ENCODE measurements around the gene TENM4. TPM values are rescaled to one million over a fixed set of nuclear protein-coding genes. Genes with fewer than 3 reads are reported as not detected.
A peak's percentile ranks its signal among the peaks of the same experiment; 100 is the strongest.

Gene TENM4
- total RNA-seq, 4 donors from 2014 or later, result 31.4 to 44.5 (median 38.0) TPM

GRCh38 chr11:79439410-79439885, 1.4 kb downstream of the TENM4 start:
- 3% methylated on average over 21 of the region's 24 CpGs for WGBS
- no peak for DNase-seq (ENCODE audit: low spot score in 2 of 2)
- Histone ChIP-seq H3K9me3 (no peaks in the 10 kb centered on the region), H3K27ac (peak overlapping the region; percentile 83), H3K4me3 (peak overlapping the region; percentile 71), H3K4me1 (peaks cover 52% of the 10 kb centered on the region), H3K36me3 (no peaks in the 10 kb centered on the region), H3K27me3 (peaks cover 56% of the 10 kb centered on the region)
- TF ChIP-seq POLR2AphosphoS5 (IDR thresholded peaks at IDR 0.05) (no peak), CTCF (IDR thresholded peaks at IDR 0.05) (no peak), POLR2A (IDR thresholded peaks at IDR 0.05) (no peak), EP300 (IDR thresholded peaks at IDR 0.05) (no peak)

DNA sequence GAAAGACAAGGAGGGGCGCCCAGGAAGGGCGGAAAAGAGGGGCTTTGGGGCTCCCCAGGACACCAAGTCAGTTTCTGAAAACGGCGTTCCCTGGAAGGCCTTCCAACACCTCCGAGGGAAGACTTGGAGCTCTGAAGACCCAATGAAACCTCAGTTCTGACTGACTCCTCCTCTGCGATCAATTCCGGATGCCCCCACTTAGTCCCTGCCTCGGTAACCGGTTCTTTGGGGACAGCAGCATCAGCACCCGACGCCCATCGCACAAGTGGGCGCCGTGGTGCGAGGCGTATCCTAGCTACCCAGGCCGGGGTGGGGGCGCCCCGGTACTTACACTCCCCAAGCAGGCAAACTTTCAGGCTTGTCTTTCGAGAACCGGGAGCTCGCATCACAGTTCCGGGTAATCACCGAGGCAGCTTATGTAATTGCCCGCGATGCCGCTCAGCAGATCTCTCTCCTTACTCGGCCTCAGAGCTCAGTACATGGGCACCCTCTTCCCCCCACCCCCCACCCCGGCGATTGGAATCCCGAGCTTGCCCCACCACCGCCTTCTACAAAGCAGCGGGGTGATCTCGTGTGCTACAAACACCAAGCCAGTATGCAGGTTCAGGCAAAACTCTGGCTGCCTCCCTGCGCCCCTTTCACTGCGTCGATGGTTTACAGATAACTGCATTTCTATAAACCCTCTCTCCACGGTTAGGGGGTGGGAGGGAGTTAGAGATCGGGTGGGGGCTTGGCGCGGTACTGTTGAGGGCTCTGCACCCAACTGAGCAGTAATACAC, 2.0 kb downstream of the TENM4 start:
- Histone ChIP-seq H3K36me3 (no peaks in the 10 kb centered on the region), H3K4me3 (peak overlapping the region; percentile 71), H3K27me3 (peaks cover 57% of the 10 kb centered on the region), H3K27ac (peak overlapping the region; percentile 70), H3K4me1 (peaks cover 52% of the 10 kb centered on the region), H3K9me3 (no peaks in the 10 kb centered on the region)
- TF ChIP-seq POLR2AphosphoS5 (IDR thresholded peaks at IDR 0.05), result no peak
- TF ChIP-seq POLR2A (IDR thresholded peaks at IDR 0.05), result no peak
- no peak for TF ChIP-seq EP300 (IDR thresholded peaks at IDR 0.05)
- TF ChIP-seq CTCF (IDR thresholded peaks at IDR 0.05), result no peak
- DNase-seq (ENCODE audit: low spot score in 2 of 2), result peak in 1 of 2 donors; percentile 66
- WGBS, result 1% methylated on average over 33 of the region's 41 CpGs

DNA sequence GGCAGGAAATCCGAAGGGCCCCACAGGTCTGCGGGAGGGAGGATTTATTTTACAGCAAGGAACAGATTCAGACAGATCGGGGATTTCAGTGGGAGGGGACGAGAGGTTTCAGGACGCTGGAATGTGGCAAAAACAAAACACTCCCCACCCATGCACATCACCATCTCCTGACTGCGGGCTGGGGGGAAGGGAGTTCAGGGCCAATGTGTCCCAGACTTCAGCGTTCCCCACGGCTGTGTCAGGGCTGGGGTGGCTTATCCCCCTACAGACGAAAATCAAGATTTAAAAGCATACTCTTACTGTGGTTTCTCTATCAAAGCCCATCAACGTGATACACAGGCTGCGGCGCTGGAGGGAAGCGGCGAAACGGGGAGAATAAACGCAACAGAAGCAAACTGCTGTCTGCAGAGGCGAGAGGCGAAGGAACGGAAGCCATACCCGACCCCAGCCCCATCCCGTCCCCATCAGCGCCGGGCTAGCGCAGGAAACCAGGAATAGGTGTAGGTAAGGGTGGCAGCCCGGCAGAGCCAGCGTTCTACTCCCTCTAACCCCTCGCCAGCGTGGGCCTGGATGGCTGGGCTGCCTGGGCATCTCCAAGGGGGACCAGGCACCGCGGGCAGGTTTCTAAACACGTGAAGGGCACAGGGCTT, 2.7 kb downstream of the TENM4 start:
- Histone ChIP-seq H3K27ac (peak overlapping the region; percentile 70), H3K27me3 (peaks cover 57% of the 10 kb centered on the region), H3K36me3 (no peaks in the 10 kb centered on the region), H3K4me1 (peaks cover 52% of the 10 kb centered on the region), H3K4me3 (peak overlapping the region; percentile 71), H3K9me3 (no peaks in the 10 kb centered on the region)
- peak; percentile 65 to 79 for DNase-seq (ENCODE audit: low spot score in 2 of 2)
- TF ChIP-seq EP300 (IDR thresholded peaks at IDR 0.05), result no peak
- no peak for TF ChIP-seq POLR2AphosphoS5 (IDR thresholded peaks at IDR 0.05)
- TF ChIP-seq POLR2A (IDR thresholded peaks at IDR 0.05), result no peak
- TF ChIP-seq CTCF (IDR thresholded peaks at IDR 0.05), result no peak
- WGBS, result 6% methylated on average over 18 of the region's 31 CpGs

- peaks cover 53% of the 10 kb centered on the region for H3K27me3 ChIP-seq
- no peak for TF ChIP-seq EP300 (IDR thresholded peaks at IDR 0.05)
- no peak for TF ChIP-seq POLR2AphosphoS5 (IDR thresholded peaks at IDR 0.05)
- TF ChIP-seq POLR2A (IDR thresholded peaks at IDR 0.05), result no peak
- TF ChIP-seq CTCF (IDR thresholded peaks at IDR 0.05), result no peak
- WGBS, result 5% methylated on average over 26 of the region's 74 CpGs
- peaks cover 52% of the 10 kb centered on the region for H3K4me1 ChIP-seq
- H3K4me3 ChIP-seq, result peak overlapping the region; percentile 71
- DNase-seq (ENCODE audit: low spot score in 2 of 2), result peak in 1 of 2 donors; percentile 74
- peak overlapping the region; percentile 70 for H3K27ac ChIP-seq
- H3K36me3 ChIP-seq, result no peaks in the 10 kb centered on the region
- no peaks in the 10 kb centered on the region for H3K9me3 ChIP-seq
Observed at GRCh38 chr11:79437278-79437980, 3.4 kb downstream of the TENM4 start.
